Activated CD8-positive, alpha-beta memory T cell treated with anti-CD3 and anti-CD28 coated beads for 1 hour (primary cell): ENCODE measurements around the gene TGFBR1.

ENCODE experiments used
- DNase-seq, 2 donors: peaks; one replicate each; pipeline ENCODE4 v3.0.0-alpha.2; 2020; ENCODE audit warnings: low read depth in 1 of 2; ENCODE audit errors: extremely low read depth in 1 of 2

Gene TGFBR1

DNA sequence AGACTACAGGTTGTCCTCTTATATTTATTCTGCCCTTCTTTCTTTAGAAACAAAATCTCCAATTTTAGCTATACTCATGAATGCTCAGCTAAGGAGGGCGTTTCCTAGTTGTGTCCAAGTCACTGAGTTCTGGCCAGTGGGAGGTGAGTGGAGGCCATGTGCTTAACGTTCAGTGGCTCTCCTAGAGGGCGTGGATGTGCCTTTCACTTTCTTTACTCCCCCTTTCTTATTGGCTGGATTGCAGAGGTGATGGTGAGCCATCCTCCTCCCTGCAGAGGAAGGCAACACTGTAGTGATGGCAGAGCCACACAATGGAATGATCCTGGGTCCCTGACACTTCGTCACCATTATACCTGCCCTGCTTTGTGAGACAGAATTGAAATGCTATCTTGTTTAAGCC lies 62.2 kb downstream of the TGFBR1 start:
- no peak for DNase-seq

DNA sequence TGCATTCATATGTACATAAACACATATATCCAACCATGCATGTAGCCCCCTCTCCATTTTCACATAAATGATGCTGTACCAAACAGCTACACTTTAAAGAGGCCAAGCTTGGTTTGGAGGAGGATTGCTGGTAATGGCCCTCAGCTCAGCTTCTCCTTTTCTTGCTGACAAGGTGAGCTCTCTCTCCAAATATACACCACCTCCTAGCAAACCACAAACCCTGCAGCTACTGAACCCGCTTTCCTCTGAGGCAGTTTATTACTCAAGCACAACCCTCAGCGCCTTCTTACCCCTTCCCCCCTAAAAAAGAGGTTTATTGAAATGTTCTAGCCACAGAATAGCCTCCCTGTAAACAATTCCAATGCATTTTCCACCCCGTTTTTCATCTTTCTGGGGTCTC lies 62.8 kb downstream of the TGFBR1 start:
- DNase-seq, result no peak

DNA sequence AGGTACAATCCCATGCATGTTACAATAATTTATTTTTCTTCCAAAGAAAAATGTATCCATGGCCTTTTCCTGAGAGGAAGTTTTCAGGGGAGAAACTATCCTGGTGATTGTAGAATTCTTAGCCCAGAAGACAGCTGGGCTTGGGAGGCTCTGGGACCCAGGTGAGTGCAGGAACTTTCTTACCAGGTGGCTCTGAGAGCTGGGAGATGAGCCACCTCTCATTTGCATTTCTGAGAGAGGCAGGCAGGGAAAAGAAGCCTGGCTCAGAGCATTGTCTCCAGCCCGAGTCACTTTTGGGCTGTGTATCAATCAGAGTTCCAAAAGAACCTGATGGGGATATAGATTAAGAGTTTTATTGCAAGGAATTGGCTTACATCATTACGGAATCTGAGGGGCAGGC lies 64.2 kb downstream of the TGFBR1 start:
- DNase-seq, result no peak

DNA sequence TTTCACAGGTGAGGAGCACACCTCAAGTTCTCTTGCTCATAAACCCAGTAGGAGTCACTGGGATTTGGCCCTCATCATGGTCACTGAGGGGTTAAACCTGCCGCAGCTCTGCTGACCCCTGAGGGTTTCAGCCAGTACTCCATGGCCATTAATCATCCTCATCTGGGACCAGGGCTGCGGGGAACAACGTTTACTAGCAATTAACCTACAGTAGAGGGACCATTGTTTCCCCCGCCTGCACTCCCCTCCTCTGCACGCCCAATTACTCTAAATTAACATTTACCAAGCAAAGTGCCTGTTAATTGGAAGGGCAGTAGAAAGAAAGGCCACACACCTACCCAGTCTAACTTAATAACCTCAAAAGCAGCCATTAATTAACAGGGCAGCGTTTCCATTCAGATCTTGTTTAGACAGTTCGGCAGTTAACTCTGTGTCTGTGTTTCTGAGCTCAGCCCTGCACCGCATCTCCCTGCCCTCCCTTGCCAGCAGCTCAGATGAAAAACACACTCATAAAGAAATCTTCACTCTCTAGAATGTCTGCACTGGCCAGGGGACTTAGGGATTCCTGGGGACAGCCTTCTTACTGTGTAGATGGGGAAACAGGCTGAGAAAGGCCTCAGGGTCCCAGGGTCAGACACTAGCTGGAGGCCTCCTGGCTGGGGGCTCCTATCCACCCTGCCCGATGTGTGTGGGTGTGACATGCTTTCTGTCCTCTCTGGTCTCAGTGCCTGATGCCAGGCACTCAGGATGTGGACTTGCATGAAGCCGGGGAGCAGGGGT lies 65.3 kb downstream of the TGFBR1 start:
- DNase-seq, result no peak

DNA sequence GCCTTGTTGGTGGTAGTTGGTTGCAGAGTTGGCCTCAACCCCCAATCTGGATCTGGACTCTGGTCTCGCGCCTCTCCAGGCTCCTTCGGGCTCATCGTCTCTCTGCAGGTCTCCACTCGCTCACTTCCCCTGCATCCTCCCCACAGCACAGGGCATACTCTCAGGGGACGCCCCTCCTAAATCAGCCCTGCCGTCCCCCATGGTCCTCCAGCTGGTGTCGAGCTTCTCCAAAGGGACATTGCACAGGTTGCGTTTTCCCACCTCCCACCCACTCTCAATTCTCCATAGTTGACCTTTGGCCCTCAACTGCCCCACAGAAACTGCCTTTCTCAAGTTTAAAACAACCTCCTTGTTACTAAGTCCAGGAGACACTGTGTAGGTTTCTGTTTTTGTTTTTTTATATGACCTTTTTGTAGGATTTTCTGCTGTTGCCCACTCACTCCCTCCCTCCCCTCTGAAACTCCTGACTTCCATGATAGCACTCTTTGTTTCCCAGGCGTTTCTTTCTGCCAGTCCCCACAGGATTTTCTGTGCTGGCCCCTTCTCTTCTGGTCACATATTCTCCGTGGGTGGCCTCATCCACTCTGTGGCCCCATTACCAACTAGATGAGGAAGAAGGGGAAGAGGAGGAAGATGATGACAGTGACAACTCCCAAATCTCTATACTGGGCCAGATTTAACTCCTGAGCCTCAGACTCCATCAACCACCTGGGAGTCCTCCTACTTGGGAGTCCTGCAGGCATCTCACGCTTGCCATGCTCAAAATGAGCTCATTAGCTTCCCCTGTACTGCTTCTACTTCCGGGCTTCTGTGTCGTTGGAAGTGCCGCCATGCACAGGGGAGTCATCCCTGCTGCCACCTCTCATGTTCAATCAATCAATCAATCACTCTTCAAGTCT lies 66.6 kb downstream of the TGFBR1 start:
- DNase-seq, result no peak

DNA sequence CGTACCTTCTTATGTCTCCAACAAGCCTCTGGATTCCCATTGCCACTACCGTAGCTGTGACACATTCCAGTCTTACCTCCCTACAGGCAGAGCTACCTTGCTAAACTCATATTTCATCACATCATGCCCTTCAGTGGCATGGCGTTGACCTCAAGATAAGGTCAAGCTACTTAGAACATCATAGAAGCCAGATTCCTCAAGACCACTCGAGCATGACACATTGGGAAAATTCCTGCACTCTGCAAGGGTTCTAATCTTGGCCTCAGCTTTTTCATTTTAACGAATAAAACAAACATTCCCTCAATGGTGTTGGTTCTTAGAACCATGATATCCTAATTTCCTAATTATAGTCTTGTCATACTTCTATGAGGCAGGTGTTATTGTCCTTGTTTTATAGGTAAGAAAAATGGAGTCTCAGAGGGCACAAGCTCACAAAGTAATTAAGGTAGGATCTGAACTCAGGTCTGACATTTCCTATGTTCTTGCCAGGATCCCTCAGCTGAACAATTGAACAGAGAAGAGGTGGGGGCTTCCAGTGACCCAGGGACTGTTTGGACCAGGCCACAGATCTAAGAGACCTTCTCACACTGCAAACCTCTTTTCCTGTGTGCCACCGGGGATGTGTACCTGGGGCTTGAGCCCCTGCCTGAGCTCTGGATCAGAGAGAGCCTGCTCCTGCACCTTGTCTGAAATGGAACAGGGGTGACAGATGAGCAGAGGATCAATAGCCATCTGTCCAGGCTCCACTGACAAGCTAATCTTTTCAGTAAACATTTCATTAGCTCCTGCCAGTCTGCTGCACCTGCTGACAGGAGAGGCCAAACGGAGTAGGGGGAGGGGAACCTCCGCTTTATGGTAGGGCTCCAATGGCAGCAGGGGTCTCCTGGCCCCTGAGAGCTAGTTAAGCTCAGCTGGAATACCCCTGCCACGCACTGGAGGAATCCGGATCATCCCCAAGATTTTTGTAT lies 67.5 kb downstream of the TGFBR1 start:
- DNase-seq, result no peak

DNA sequence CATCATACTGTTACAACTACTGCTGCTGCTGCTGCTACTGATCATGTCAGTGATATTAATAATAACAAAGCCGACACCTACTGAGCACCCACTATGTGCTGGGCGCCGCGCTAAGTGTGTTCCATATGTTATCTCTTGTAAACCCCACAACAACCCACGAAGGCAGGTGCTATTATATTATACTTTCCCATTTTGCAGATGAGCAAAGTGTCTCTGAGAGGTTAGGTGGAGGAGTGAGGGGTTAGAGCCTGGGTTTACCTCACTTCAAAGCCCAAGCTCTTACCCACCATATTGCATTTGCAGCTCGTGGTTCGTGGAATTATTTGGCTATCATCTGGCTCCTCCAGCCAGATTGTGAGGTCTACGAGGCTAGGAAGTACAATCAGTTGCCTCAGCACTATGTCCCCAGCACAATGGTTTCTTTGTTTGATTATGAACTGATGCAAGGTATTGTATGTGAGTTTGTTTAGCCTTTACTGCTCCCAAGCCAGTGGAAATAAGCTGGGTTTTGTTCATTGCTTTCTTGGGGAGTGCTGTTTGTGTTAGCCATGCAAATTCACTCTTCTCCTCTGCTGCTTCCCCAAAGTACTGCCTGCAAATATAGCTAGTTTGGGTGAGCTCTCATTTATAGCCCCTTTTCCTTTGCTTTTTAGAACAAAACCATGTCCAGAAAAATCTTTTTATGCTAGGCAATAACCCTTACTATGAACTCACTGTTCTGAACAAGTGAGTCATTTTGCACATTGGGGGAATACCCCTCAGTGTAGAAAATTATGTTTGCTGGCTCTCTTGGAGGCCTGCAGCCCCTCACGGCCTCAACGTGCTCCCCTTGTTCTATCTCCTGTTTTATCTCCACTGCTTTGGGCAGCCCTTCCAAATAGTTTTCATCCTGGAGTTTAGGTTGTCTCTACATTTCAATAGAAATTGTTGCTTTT lies 68.9 kb downstream of the TGFBR1 start:
- DNase-seq, result no peak

DNA sequence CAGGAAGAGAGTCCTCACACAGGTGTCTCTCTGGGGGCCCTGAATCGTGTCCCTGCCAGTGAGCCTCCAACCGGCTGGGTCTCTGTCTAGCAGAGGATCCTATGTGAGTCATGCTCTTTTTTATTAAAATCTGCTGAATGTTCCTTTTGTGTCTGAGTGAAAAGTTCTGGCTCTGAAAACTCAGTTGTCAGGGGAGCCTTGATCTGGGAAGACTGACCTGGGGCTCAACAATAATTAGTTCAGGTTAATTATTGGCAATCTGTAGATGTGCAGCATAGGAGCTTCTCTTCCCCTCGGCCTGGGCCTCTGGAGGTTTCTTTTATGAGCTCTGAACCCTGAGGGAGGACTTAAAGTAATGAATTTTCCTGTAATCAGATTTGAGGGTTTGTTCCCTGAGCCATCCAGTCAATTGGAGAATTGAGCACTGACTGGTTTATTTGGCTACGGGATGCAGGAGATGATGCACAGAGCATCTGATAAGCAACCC lies 71.7 kb downstream of the TGFBR1 start:
- DNase-seq, result no peak

DNA sequence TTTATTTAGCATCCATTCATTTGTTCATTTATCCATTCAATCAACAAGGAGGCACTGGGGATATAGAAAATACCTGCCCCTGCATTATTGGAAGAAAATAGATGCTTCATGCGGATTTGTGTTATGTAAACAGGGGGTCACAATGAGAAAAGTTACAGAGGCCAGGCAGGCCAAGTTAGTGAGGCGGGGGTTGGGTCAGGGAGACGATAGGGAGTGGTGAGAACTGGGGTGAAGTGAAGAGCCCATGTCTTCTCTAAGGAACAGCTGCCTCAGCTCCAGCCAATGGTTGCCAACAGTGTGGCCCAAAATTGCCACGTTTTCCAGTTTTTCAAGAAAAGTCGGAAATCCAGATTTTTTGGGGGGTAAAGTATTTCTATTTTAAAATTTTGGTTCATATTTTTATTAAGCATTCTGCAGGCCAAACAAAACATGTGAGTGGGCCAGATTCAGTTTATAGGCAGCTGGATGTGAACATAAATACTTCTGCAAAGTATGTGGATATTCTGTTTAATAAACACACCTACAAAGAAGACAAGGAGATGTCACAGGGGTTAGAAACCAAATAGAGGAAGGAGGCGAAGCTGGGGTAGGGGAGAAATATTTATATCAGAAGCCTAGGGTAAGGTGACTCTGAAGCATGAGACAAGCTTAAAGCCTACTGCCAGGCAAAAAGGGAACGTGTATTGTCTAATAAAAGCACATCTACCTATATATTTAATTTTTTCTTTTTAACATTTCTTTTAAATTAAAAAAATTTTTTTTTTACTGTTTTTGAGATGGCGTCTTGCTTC lies 72.9 kb downstream of the TGFBR1 start:
- DNase-seq, result no peak

DNA sequence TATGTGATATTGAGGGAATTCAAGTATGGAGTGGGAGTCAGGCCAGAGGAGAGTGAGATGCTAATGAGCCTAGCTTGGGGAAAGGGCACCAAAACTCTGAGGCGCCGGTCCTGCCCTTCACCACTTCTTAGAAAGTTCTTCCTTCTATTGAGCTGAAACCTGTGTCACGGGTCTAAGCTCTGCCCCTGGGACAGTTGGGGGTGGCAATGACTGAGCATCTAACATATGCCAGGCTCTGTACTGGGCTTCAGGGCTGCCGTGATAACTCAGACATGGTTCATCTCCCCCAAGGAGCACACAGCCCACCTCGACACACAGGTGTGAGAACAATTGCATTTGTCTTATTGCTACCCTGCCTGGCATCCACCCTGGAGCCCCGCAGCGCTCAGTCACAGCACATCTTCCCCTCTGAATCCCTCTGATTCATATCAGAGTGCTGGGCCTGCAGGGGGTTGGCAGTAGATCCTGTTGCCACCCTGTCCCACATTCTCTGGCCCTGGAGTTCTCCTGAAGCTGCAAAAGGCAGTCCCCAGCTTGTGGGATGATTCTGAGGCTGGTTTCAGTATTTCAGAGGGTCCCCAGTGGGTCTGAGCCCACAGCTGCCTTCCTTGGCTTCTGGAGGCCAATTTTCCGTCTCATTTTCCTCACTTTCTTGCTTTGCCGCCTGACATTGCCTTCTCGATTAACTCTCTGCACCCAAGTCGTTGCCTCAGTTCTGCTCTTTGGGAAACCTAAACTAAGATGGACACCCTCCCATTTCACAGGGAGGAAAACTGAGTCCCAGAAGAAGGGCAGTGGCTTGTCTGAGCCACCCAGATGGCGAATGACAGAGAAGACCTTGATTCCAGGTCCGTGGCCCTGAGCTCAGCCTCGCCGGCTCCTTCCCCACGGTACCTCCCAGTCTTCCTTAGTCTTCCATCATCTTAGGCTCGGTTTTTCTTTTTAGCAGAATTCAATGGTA lies 74.3 kb downstream of the TGFBR1 start:
- no peak for DNase-seq

DNA sequence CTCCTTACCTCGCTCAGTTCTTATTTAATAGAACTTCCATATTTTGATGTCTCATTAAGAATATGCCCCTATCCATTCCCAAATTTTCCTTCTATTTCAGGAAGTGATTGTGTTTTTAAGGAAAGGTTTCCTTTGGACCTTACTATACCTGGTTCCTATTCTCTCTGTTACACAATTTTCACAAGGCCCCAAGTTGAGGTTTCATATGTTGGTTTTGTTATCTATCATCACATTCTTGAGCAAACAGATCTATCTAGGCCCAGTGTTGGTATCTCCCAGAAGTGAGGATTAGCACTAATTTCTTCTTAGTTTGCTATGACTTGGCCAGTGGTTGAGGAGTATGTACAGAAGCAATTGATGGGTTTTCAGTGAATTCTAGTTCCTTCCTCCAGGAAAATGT lies 75.3 kb downstream of the TGFBR1 start:
- no peak for DNase-seq

DNA sequence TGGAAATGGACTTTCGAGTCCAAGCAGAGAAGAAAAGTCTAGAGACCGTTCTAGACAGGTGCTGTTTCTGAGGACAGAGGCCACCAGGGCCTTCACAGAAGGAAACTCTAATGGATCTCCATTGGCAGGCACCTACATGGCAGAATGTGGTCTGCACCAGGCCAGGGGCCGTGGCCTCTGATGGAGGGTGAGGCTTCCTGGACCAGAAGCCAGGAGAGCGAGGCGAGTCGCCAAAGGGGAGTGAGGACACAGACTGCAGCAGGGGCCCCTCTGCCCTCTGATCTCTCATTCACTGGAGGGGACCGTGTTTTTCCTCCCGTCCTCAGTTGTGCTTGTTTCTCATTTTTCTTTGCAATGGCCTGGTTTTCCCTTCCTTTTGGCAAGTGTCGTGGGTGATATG lies 75.7 kb downstream of the TGFBR1 start:
- no peak for DNase-seq

DNA sequence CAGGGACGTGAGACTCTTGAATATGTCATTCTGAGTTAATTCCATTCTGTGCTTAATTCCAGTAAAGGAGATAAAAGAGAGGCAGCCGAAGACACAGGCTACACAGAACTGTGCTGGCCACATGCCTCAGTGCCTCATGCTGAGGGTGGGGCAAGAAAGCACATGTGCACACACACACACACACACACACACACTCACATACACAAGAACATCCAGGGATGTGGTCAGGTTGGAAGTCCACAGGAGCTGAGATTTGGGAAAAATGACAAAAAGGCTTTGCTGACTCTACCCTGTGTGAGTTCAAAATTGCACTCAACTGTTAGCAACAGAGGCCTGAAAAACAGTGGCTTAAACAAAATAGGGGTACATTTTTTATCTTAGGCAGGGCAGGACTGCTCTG lies 76.3 kb downstream of the TGFBR1 start:
- no peak for DNase-seq

DNA sequence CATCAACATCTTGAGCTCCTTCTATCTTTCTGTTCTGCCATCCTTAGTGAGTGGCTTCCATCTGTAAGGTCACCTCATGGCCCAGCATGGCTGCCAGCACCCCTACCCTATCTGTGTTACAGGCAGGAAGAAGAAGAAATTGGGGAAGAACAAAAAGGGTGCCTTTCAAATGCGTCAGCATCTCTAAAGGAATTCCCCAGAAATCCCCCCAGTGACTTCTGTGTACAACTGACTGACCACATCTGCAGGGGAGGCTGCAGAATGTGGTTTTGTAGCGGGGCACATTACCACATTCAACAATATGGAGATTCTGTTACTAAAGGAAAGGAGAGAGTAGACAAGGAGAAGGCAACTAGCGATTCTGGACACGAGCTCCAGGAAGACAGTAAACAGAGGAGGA lies 76.7 kb downstream of the TGFBR1 start:
- no peak for DNase-seq

DNA sequence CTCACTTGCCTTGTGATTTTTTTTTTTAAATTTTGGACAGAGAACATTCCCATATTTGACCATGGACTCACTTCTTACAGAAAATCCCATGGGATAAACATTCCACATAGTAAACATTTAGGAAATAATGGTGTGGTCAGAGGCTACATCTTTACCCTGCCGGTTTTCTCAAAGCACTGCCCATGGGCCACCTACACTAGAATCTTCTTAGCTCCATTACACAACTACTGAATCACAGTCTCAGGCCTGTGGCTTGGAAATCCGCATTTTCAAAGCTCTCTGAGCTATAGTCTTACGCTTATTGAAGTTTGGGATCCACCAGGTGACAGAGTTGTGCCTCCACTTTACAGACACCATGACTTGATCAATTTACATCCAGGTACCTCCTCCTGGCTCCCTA lies 77.4 kb downstream of the TGFBR1 start:
- DNase-seq, result no peak

DNA sequence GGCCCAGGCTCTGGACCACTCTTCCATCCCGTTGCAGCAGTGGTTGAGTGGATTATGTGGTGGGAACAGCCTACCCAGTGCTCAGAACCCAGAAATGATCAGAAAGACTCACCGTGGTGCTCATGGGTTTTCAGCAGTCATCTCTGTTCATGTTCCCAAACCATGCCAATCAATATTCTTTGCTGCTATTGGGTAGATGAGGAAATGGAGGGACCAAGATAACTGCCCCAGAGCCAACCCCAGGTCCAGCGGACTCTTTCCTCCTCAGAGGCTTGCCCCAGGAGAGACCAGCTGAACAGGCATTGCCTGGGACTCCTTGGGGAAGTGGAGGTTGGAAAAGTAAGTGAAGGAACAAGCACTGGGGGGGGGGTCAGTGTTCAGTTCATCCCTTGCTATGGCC lies 78.7 kb downstream of the TGFBR1 start:
- DNase-seq, result no peak

DNA sequence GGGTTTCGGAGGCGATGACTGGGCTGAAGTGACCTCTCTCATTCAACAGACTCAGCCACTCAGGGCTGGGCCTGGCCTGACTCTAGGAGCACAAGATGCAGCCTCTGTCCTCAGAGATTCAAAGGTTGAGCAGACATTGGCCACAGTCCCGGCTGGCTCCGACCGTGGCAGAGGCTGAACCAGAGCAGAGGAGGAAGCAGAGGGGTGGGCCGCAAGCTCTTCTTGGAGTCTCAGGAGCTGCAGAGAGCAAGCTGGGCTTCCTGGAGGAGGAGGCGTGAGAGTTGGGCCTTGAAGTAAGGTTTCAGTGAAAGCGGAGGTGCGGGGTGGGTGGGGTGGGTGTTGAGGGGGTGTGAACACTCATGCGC lies 79.2 kb downstream of the TGFBR1 start:
- DNase-seq, result no peak
